Panc1 (cell line): ENCODE results near the gene MTUS2.

Experiments
- CTCF ChIP-seq: fragments of 450-650 bp; IDR thresholded peaks from 2 replicates; pipeline ENCODE4 v1.5.1; 2017; ENCODE audit warnings: mild to moderate bottlenecking
- POLR2AphosphoS5 ChIP-seq: IDR thresholded peaks from 2 replicates; pipeline ENCODE4 v1.6.1; 2012; ENCODE audit warnings: mild to moderate bottlenecking, low read depth, low read length, moderate library complexity
- TCF7L2 ChIP-seq: IDR thresholded peaks from 2 replicates; pipeline ENCODE4 v1.6.1; 2011; ENCODE audit warnings: mild to moderate bottlenecking, low read depth, low read length, inconsistent platforms
- TF ChIP-seq, protein P1 (sequence below), 2 experiments: IDR thresholded peaks; 2 replicates each; pipeline ENCODE4 v1.6.1; 2011 to 2012; ENCODE audit warnings: low read depth in 2 of 2, control low read depth in 1 of 2, low read length in 1 of 2, mild to moderate bottlenecking in 1 of 2, moderate library complexity in 1 of 2; ENCODE audit not compliant: insufficient read depth in 1 of 2

DNA sequence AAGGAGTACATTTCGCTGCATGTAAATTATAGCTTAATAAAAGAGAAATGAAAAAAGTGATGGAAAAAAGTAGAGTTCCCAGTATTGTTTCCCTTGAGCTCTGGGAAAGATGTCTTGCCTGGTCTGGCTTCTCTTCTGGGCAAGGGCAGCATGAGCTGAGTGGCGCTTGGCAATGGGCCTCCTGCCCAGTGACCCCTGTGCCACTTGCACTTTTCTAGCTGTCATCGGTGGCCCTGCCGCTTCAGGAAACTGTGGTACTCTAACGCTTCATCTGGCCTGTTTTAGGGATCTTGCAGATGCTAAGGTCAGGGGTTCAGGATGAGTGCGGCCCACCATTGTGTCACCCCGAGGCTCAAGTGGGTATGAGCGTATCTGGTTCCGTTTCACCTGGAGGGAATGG is 161.4 kb downstream of the MTUS2 start:
- TF ChIP-seq CTCF (no peak), TCF7L2 (no peak), POLR2AphosphoS5 (no peak)
- TF ChIP-seq, protein P1, sequence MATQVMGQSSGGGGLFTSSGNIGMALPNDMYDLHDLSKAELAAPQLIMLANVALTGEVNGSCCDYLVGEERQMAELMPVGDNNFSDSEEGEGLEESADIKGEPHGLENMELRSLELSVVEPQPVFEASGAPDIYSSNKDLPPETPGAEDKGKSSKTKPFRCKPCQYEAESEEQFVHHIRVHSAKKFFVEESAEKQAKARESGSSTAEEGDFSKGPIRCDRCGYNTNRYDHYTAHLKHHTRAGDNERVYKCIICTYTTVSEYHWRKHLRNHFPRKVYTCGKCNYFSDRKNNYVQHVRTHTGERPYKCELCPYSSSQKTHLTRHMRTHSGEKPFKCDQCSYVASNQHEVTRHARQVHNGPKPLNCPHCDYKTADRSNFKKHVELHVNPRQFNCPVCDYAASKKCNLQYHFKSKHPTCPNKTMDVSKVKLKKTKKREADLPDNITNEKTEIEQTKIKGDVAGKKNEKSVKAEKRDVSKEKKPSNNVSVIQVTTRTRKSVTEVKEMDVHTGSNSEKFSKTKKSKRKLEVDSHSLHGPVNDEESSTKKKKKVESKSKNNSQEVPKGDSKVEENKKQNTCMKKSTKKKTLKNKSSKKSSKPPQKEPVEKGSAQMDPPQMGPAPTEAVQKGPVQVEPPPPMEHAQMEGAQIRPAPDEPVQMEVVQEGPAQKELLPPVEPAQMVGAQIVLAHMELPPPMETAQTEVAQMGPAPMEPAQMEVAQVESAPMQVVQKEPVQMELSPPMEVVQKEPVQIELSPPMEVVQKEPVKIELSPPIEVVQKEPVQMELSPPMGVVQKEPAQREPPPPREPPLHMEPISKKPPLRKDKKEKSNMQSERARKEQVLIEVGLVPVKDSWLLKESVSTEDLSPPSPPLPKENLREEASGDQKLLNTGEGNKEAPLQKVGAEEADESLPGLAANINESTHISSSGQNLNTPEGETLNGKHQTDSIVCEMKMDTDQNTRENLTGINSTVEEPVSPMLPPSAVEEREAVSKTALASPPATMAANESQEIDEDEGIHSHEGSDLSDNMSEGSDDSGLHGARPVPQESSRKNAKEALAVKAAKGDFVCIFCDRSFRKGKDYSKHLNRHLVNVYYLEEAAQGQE (IDR thresholded peaks at IDR 0.05; ENCODE audit: insufficient read depth in 1 of 2, low read depth in 2 of 2, low read length in 1 of 2) = no peak
